GM19324 (cell line): Measurements from ENCODE around the gene LAMA2.

Experiments
- ATAC-seq: cut with Tn5 transposase; IDR thresholded peaks from one replicate; pipeline ENCODE4 v1.9.1; 2021; ENCODE audit warnings: mild to moderate bottlenecking, moderate library complexity; ENCODE audit not compliant: unreplicated experiment, low FRiP score

LAMA2 gene

DNA sequence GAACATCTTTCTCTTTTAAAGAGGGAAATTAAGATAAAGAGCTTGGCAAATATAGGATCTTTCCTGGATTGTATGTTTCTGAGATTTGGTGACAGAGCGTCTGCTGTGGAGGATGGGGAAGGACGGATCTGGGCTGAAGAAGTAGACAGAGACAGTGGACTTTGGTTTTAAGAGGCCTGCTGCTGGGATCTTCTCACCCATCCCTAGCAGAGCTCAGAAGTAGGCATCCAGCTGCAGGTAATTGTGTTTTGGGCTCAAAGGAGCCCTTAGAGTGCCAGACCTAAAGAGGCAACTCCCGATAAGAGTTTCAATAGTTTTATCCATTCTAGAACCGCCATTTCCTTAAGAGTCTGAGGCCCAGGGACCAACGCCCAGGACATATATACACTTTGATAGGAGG is 20.8 kb downstream of the LAMA2 start:
- ATAC-seq: no peak

GRCh38 chr6:128914051-128914450 is 31.1 kb downstream of the LAMA2 start:
- ATAC-seq: no peak

GRCh38 chr6:128918886-128919285 is 35.9 kb downstream of the LAMA2 start:
- no peak for ATAC-seq

- ATAC-seq: no peak
These were observed 36.7 kb downstream of the LAMA2 start for GRCh38 chr6:128919412-128920180.

GRCh38 chr6:128925765-128926164 is 42.8 kb downstream of the LAMA2 start:
- ATAC-seq: no peak

DNA sequence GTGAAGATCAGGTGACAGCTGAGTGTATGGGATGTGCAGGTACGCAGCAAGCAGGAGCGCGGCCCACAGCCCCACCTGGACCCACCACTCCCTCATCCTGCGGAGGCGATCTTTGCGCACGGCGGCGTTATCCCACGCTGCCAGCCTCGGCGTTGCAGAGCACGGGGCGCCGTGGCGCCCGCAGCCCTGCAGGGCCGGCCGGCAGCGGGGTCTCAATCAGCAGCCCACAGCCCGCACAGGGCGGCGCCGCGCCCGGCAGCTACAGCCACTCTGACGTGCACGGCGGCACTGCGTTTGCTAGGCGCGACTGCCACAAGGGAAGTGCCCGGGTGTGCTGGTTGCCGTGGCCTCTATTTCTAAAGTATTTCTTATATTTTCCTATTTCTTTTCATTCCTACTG is 46.9 kb downstream of the LAMA2 start:
- no peak for ATAC-seq

GRCh38 chr6:128930321-128930720 is 47.4 kb downstream of the LAMA2 start:
- ATAC-seq: no peak

DNA sequence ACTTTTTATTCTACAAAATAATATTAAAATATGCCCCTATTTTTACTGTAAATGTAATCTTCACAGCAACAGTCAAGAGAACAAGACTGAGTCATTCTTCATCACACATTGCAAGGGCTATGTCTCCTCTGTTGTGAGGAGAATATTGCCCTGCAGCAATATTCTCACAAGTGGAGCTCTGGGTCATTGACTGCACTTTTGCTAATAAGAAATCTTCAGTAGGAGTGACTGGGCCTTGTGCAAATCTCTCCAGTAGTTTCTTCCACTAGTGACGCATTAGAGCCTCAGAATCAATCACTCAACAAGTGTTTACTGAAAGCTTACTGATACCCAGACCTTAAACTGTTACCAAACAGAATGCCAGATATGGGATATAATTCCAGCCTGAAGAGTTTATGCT is 49.1 kb downstream of the LAMA2 start:
- ATAC-seq: no peak

GRCh38 chr6:128950864-128951263 is 67.9 kb downstream of the LAMA2 start:
- no peak for ATAC-seq

- no peak for ATAC-seq
These were observed 70.0 kb downstream of the LAMA2 start for GRCh38 chr6:128952902-128953301.

GRCh38 chr6:128954308-128955043 is 71.5 kb downstream of the LAMA2 start:
- ATAC-seq: no peak

- no peak for ATAC-seq
These were observed 80.6 kb downstream of the LAMA2 start for GRCh38 chr6:128963561-128963960.

- no peak for ATAC-seq
These were observed 81.4 kb downstream of the LAMA2 start for GRCh38 chr6:128964233-128964755.

GRCh38 chr6:128964771-128965170 is 81.8 kb downstream of the LAMA2 start:
- no peak for ATAC-seq

- no peak for ATAC-seq
These were observed 84.0 kb downstream of the LAMA2 start for GRCh38 chr6:128966934-128967333.

- ATAC-seq: no peak
These were observed 96.1 kb downstream of the LAMA2 start for GRCh38 chr6:128979071-128979470.

- ATAC-seq: no peak
These were observed 98.8 kb downstream of the LAMA2 start for GRCh38 chr6:128981716-128982115.

GRCh38 chr6:128990360-128990759 is 107.4 kb downstream of the LAMA2 start:
- ATAC-seq: no peak

GRCh38 chr6:128990915-128991314 is 108.0 kb downstream of the LAMA2 start:
- no peak for ATAC-seq

GRCh38 chr6:128993166-128993565 is 110.2 kb downstream of the LAMA2 start:
- no peak for ATAC-seq

GRCh38 chr6:128997880-128998279 is 114.9 kb downstream of the LAMA2 start:
- ATAC-seq: no peak
